NCI-H82 (cell line): ENCODE results near the gene GAL3ST1.
A peak's percentile ranks its signal among the peaks of the same experiment; 100 is the strongest.
"Not testable (repeated sequence)": the region's sequence is repeated elsewhere in the genome, so short reads cannot be mapped to it uniquely, and the experiment has no call there.

ENCODE experiments used
- DNase-seq: peaks from one replicate; lab custom pipeline; 2025; lab: John Stamatoyannopoulos, UW

Gene GAL3ST1

DNA sequence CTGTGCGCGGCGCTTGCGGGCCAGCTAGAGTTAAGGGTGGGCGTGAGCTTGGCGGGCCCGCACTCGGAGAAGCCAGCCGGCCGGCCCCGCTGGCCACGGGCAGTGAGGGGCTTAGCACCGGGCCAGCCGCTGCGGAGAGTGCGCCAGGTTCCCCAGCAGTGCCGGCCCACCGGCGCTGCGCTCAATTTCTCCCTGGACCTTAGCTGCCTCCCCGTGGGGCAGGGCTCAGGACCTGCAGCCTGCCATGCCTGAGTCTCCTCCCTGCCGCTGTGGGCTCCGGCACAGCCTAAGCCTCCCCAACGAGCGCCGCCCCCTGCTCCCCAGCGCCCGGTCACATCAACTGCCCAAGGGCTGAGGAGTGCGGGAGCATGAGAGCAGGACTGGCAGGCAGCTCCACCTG lies 22.4 kb upstream of the GAL3ST1 start:
- DNase-seq, result peak; percentile 6

DNA sequence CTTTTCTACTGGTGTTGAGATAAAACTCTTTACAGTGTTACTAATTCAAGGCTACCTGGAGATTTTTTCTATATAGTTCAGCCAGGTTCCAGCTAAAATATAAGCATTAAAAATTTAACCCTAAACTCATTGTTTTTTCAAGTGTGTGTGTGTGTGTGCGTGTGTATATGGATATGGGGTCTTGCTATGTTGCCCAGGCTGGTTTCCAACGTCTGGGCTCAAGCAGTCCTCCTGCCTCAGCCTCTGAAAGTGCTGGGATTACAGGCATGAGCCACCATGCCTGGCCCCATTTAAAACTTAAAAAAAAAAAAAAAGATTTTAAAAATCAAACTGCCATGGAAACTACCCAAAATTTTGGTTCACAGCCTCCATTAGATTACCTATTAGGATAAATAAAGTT lies 21.7 kb upstream of the GAL3ST1 start:
- DNase-seq, result no peak

DNA sequence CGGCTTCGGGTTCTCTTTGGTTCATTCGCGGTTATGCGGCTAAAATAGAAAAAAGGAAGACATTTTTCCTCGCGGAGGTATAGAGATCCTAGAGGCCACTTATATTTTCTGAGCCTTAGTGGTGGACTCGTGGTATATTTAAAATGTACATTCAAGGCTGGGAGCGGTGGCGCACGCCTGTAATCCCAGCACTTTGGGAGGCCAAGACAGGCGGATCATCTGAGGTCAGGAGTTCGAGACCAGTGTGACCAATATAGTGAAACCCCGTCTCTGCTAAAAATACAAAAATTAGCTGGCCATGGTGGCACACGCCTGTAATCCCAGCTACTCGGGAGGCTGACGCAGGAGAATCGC lies 17.9 kb upstream of the GAL3ST1 start:
- DNase-seq, result not testable (repeated sequence)

DNA sequence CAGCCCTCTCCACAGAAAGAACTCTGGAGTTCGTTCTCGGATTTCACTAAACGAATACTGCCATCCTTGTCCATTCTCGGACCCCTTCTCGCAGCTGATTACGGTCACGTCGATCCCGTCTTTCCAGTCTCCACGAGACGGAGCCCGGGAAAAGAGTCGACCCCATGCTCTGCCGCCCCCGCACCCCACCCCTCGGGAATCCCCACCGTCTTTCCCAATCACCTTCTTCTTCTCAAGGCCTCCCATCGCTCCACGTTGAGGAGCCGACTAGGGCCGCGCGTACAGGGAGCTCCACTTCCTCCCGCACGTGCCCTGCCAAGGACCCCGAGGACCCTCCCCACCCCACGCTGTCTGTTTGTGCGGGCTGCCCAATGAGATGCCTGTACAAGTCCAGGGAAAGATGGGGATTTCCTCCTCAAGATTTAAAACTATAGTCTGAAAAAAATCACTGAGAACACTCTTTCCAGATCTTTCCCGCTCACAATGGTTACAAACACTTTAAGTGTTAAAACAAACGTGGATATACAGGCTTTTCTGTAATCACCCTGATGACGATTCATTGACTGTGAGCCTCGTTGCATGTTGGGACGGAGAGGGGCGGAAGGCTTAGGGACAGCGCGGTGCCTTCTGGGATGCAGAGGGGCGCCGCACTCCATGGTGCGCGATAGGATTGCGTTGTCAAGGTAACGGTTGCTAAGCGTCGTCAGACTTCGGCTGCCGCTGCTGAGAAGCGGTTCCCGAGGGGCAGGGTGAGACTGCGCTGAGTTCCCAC lies 17.3 kb upstream of the GAL3ST1 start, which contains the start of gene PES1:
PES1 (minus strand) TSS at position 323 of the 772 bp plus-strand sequence; CDS start at position 246, 77 bp downstream.
- peak; percentile 99 for DNase-seq

DNA sequence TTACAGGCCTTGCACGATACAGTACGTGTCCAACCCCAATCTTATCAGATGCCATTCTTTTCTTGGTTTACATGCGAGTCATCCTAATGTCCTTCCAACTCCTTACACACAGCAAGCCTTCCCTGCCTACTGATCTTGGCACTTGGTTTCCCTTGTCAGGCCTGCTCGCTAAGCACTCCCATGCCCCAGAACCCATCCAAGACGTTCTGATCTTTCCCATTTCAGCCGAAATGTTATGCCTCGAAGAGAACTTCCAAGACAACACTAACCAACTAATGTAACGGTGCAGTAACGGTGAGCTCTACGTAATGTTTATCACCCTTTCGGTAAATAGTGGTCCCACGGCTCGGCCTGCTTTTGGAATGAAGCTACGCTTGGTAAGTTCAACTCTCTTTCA lies 16.7 kb upstream of the GAL3ST1 start:
- peak; percentile 30 for DNase-seq

DNA sequence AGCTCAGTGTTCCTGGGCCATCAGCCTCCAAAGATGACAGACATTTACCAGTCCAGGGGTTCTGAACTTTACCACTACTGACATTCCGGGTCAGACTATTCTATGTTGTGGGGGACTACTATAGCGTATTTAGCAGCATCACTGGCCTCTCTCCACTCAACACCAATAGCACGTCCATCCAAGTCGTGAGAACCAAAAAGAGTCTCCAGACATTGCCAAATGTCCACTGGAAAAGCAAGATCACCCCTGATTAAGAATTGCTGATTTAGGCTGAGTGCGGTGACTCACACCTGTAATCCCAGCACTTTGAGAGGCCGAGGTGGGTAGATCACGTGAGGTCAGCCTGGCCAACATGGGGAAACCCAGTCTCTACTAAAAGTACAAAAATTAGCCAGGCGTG lies 11.9 kb upstream of the GAL3ST1 start:
- DNase-seq, result no peak

DNA sequence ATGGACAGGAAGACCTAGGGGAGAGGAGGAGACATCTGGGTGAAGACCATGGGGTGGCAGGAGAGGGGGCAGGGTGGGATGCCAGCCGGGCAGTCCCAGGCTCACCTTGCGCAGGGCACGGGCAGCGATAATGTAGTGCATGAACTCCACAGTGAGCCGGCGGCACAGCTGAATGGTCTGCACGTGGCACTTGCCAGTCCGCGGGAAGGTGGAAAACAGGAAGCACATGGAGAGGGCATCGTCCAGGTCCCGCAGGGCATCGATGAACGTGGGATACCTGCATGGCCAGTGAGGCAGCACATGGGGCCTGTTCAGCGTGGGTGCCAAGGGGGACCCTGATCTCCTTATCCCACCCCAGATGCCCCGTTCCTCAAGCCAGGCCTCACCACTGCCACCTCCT lies 10.0 kb upstream of the GAL3ST1 start:
- no peak for DNase-seq

DNA sequence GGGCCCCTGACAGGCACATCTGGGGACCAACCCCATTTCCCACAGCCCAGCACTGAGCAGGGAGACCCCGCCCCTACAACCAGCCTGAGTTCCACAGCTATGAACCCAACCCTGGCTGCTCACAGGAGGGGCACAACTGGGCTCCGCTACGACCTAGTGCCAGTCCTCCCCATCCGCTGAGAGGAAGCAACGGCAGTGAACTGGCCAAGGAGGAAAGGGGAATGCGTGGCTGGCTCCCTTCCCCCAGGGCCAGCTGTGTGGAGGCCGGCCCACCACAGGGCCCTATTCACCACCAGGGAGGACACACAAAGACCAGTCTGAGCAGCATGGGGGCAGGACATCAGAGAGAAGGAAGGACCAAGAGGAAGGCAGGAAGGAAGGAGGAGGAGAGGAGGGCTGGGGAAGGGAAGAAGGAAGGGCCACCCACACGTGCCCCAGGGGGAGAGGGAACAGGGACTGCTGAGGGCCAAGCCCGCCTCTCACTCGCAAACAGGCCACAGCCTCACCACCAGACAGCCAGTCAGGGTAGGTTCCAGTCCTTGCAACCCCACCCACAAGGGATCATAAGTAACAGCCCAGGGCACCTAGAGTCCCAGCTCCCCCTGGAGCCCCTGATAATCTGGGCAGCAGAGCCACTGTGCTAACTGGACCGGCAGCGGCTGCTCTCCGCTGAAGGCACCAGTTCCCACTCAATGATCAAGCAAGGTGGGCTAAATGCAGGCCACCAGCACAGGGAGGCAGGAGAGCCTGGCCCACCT lies 8.5 kb upstream of the GAL3ST1 start:
- no peak for DNase-seq

DNA sequence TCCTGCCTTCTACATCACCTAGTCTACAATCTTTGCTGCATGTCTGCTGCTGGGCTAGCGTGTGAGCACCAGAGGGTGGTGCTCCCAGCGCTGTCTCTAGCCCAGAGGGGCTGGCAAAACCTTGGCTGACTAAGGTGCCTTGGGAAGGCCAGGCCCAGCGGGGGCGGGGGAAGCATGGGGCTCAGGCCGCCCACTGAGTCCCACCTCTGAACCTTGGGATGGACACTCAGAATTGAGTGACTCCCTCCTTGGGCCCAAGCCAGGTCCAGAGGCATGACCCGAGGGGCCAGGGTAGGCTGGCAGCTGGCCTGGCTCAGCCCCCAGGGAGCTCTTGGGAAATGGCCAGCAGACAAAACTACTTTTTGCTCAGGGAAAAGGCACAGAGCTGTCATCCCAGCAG lies 7.6 kb upstream of the GAL3ST1 start:
- no peak for DNase-seq

DNA sequence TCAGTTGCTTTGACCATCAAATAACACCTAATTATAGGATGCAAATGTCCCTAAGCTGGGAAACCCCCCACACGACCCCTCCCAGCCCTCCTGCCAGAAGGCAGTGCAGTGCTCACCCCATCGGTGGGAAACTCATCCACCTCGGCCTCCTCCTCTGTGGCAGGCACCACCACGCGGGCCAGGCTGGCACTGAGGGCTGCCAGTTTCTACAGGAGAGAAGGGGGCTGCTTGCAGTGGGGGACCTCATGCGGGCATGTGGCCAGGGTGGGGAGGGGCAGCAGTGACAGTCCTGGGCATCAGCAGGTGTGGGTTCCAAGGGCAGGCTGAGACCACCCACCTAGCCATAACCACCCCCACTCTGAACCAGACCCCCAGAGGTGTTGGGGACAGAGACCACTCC lies 6.4 kb upstream of the GAL3ST1 start:
- no peak for DNase-seq

DNA sequence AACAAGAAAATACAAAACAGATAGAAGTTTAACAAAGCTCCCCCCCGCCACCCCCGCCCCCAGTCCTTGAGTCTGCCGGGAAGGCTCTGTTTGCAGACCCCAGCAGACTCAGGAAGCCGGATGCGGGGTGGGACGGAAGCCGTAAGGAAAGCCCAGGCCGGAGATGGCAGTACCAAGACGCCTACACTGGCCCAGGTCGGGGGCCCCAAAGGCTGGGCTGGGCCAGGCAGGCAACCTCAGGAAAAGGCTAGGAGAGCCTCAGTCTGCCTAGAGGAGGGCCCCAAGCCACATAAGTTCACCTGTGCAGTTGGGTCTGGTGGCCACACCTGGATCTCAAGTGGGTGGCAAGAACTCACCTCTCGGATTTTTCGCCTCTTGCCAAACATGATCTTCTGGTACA lies 4.0 kb upstream of the GAL3ST1 start:
- no peak for DNase-seq

DNA sequence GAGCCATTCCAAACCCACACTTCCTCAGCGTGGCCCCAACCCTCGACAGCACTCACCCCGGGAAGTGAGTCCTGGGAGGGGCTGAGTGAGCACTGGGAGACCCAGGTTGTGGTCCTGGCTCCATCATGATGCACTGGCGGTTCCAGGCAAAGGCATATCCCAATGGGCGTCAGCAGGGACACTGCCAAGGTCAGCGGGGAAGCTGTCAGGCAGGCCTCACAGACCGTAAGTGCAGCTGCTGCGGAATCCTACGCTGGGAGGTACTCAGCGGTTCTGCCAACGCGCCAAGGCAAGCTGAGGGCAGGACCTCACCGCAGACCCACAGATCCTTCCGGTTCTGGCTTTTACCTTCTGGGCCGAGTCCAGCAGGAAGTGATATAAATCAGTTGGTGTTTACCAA lies 1.4 kb upstream of the GAL3ST1 start:
- DNase-seq, result no peak

DNA sequence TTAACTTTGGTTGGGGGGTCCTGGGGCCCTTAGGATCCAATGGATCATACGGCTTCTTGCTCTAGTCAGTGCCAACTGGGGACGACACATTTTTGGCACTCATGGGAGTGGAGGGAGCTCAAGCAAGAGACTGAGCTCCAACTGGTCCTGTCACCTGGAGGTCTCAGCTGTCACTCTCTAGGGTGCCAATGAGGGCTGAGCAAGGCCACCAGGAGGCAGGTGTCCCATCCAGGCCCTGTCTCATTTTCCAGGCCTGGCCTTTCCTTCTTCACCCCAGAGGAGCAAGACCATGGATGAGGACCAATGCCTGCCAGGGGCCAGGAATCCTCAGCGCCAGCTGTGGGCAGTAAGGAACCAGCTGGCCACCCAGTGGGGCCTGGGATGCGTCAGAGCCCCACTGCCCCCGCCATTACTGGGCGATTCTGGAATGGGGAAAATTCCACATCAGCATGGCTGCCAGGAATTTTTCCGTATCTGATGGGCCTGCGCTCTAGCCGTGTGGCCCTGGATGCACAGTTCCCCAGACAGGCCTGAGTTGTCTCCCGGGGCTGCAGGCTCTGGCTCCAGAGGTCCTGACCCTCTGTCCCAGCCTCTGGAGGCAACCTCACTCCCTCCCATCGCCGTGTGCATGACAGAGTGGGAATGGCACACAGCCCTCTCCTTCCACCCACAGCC lies 669 bp upstream of the GAL3ST1 start:
- peak; percentile 36 for DNase-seq

DNA sequence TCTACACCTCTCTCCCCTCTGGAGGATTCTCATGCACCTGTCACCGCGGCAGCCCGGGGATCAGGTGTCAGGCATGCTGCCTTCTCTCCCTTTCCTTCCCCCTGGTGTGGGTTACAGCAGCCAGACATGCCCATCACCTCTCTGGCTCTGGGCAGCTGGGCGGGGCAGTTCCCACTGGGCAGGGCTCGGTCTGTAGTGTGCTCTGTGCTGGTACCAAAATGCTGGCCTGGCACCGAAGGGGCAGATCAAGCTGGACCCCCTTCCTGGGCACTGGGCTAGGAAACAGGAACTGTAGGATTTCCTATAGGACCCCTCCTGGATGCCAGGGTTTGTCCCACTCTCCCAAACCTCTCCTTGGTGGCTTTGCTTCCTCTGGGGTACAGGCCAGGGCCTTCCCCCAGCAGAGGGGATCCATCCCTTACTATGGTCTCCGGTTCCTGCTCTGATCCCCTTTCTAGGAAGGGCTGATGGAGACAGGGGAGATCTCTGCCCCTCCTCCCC lies 821 bp downstream of the GAL3ST1 start:
- no peak for DNase-seq

DNA sequence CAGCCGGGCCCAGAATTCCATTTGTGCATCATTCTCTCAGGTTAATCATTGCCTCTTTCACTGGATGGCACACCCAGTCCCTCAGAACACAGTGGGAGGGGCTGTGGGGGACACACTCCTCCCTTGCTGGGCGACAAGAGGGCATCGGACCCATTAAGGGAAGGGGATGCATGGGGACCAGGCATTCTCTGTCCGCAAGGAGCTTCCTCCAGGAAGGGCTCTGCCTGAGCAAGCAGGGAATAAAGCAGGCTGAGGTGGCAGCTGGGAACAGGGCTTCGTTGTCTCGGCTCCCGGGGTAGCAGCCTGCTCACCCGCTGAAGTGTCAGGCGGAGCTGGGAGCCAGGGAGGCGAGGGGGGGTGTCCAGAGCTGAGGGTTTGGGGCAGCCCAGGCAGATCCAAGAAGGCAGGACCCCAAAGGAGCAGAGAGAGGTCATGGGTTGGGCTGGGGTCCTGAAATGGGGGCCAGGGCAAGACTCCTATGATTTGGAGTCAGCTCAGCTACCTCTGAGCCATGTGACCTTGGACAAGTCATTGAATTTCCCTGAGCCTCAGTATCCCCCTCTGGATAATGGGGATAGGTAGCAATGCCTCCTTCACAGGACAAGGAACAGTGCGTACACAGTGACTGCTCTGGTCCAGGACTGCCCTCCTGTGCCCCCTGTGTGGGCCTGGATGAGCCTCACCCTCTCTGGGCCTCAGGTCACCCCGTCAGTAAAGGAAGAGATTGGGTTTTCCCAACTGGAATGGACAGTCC lies 1.4 kb downstream of the GAL3ST1 start:
- DNase-seq, result peak; percentile 10

DNA sequence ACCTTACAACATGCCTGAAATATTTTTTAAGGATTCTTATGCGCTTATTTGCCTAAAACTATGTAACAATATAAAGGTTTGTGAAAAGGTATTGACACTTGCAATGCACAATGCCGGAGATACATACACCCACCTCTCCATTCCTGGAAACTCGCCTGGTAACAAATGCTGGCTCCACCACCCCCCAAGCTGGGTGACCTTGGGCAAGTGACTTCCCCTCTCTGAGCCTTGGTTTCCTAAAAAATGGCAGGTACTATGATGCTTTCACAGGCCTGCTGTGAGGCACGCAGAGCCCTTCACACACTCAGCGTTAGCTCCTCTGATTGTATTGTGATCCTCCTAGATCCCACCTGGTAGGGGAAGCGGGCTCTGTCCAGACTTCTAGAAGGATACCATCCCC lies 2.3 kb downstream of the GAL3ST1 start:
- DNase-seq, result no peak

DNA sequence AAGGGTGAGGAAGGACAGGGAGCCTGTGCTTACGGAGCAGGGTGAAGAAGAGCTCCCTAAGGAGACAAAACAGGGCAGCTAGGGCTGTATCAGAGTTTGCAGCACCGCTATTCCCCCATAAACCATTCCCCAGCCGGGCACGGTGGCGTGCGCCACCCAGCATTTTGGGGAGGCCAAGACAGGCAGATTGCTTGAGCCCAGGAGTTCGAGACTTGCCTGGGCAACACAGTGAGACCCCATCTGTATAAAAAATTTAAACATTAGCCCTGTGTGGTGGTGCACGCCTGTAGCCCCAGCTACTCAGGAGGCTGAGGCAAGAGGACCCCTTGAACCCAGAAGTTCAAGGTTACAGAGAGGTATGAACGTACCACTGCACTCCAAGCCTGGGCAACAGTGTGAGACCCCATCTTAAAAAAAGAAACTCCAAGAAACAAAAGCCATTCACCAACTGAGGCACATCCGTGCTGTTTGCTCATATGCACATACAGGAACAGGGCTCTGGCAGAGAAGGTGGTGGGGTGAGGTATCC lies 4.7 kb downstream of the GAL3ST1 start:
- DNase-seq, result no peak

DNA sequence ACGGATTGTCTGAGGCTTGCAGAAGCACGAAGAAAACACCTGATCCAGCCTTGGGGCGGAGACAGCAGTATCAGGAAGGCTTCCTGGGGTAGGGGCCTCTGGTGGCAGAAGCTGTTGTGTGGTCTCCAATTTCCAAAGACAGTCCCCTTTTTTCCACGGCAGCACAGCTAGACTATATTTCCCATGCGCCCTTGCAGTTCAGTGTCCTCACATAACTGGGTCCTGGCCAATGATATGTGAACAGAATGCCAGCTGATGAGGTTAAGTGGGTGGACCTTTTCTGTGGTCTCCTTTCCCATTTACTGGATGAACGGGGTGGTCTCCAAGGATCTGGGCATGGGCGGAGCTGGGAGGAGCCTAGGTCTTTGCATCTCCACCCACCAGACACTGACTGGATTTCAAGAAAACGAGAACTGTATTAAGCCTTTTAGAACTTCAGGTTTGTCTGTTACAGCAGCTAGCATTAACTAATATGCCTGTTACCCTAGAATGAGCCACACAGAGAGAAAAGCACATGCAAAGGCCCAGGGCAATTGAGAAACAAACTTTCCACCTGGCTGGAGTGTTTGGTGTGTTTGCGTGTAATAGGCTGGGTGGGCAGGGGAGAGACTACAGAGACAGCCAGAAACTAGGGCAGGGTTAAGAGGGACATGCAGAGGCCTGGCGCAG lies 6.2 kb downstream of the GAL3ST1 start:
- DNase-seq, result peak; percentile 63

DNA sequence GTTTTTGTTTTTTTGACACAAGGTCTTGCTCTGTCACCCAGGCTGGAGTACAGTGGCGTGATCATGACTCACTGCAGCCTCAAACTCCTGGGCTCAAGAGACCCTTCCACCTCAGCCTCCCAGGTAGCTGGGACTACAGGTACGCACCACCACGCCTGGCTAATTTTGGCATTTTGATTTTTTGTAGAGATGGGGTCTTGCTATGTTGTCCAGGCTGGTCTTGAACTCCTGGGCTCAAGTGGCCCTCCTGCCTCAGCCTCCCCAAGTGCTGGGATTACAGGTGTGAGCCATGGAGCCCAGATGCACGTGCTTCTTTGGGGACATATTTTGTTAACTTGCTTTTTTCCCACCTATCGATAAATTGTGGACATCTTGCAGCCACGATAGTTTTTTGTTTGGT lies 7.2 kb downstream of the GAL3ST1 start:
- DNase-seq, result not testable (repeated sequence)

DNA sequence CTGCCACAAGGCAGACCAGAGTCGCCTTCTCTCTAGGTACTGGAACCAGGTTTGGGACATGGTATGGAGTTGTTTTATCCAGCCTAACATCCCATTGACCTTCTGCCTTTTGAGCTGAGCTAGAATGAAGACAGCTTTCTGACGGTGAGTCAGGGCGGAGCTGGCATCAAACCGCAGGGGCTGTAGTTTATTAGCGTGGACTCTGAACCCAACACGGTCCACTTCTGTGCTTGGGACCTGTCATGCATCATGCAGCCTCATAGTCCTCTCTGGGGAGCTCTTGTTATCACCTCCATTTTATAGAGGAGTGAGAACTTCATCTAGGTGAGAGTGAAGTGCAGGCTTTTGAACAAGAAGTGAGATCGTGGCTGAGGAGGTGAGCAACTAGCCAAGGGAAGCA lies 8.3 kb downstream of the GAL3ST1 start:
- no peak for DNase-seq

DNA sequence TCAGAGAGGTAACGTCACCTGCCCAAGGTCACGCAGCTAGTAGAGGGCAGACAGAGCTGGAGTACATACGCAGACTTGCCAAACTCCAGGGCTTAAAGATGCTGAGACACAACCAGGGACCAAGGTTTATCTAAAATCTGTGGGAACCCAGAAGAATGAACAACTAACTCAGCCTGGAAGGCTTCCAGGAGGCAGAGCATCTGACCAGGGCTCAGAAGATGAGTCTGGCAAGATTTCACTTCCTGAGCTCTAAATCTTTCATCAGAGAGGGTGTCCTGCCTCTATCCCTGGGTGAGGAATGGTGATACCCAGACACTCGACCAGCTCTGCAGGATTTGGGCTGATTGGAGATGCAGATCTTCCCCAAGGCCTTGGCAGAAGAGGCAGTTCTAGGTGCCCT lies 9.1 kb downstream of the GAL3ST1 start:
- no peak for DNase-seq
